ENCODE data around the gene SPEM1.

DNA sequence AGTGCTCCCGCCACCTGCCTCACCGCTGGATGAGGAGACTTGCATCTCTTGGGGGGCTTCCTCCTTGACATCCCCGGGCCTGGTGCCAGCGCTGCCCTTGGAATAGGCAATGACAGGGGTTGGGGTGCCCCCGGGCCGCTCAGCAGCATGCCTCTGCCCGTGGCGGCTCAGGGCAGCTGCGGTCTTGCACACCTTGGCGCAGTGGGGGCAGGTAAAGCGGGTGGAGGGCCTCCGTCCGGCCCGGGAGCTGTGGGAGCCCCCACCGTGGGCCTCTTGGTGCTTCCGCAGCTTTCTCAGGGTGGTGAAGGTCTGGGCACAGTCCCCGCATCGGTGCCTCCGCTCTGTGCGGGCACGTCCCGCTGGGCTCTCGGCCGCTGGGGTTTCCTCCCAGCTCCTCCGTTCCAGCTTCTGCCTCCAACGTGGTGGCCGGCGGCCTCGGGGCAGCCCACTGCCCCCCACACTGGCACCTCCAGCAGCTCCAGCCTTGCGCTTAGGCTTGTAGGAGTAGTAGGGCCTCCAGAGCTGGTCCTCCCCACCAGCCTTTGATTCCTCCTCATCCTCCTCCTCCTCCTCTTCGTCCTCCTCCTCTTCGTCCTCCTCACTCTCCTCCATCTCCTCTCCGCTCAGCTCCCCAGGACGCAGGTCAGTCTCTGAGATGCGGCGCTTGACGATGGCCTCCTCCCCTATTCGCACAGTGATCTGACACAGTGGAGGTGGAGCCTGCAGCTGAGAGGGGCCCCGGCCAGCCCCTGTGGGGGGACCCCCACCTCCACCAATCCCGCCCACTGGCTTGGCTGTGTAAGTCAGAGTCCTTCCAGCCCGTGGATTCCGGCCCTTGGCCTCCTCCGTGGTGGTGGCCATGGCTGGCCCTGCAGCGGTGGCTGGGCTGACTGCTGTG lies 42.6 kb downstream of the SPEM1 start:
- TF ChIP-seq, protein P1, sequence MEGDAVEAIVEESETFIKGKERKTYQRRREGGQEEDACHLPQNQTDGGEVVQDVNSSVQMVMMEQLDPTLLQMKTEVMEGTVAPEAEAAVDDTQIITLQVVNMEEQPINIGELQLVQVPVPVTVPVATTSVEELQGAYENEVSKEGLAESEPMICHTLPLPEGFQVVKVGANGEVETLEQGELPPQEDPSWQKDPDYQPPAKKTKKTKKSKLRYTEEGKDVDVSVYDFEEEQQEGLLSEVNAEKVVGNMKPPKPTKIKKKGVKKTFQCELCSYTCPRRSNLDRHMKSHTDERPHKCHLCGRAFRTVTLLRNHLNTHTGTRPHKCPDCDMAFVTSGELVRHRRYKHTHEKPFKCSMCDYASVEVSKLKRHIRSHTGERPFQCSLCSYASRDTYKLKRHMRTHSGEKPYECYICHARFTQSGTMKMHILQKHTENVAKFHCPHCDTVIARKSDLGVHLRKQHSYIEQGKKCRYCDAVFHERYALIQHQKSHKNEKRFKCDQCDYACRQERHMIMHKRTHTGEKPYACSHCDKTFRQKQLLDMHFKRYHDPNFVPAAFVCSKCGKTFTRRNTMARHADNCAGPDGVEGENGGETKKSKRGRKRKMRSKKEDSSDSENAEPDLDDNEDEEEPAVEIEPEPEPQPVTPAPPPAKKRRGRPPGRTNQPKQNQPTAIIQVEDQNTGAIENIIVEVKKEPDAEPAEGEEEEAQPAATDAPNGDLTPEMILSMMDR (IDR thresholded peaks at IDR 0.05): no peak
- no peak for TF ChIP-seq EZH2 (IDR thresholded peaks at IDR 0.05; ENCODE audit: borderline replicate concordance, insufficient read depth, low read depth, low read length, poor library complexity, severe bottlenecking)

All from B cell (primary cell).